A549 (cell line): Measurements from ENCODE around the gene BCAS4. TPM values are rescaled to one million over a fixed set of nuclear protein-coding genes. Genes with fewer than 3 reads are reported as not detected.

Experiments
- ATAC-seq, 2 experiments: fragments of 200-7000 bp in 1 of 2; fragments of >200 bp in 1 of 2; cut with Nextera tagmentation in 1 of 2; cut with Tn5 transposase in 1 of 2; 3 replicates each; pipeline versions ENCODE4 v1.8.0 to v1.9.1; 2018 to 2020; ENCODE audit warnings: mild to moderate bottlenecking in 1 of 2, moderate library complexity in 1 of 2
- CTCF ChIA-PET: fragments of 300-600 bp; sonication (Branson Sonifier 250); formaldehyde crosslinking; extraction: SDS; loops from one replicate; lab custom pipeline; 2021; ENCODE audit warnings: antibody characterized with exemption, inconsistent platforms; lab: Yijun Ruan, JAX
- POLR2A ChIA-PET: fragments of 350-600 bp; formaldehyde crosslinking; extraction: SDS; loops from one replicate; lab custom pipeline; 2021; ENCODE audit warnings: antibody characterized with exemption, inconsistent platforms; lab: Yijun Ruan, JAX
- DNase-seq, 2 experiments: peaks; one replicate each; pipeline versions ENCODE4 v3.0.0 to v3.0.0-alpha.2; 2011 to 2016; ENCODE audit warnings: low read depth in 1 of 2, low spot score in 1 of 2
- FAIRE-seq: peaks from 2 replicates; lab custom pipeline; 2011; peaks lifted over from hg19 to GRCh38; lab: Jason Lieb, UNC
- H3K27ac ChIP-seq, 2 experiments: fragments of >200 bp; sonication (Bioruptor Twin); formaldehyde crosslinking; 3 replicates each; pipeline ENCODE4 v1.5.1; 2016 to 2017
- H3K4me1 ChIP-seq: fragments of >200 bp; sonication (Bioruptor Twin); formaldehyde crosslinking; 3 replicates; pipeline ENCODE4 v1.6.1; 2016
- H3K4me2 ChIP-seq: fragments of >200 bp; sonication (Bioruptor Twin); formaldehyde crosslinking; 3 replicates; pipeline ENCODE4 v1.6.1; 2016
- H3K4me3 ChIP-seq: fragments of >200 bp; sonication (Bioruptor Twin); formaldehyde crosslinking; 3 replicates; pipeline ENCODE4 v1.5.1; 2016
- H3K9me3 ChIP-seq: fragments of >200 bp; sonication (Bioruptor Twin); formaldehyde crosslinking; 3 replicates; pipeline ENCODE4 v1.6.1; 2016
- BHLHE40 ChIP-seq: IDR thresholded peaks from 2 replicates; pipeline ENCODE4 v1.6.1; 2012; ENCODE audit warnings: low read depth, low read length, inconsistent platforms
- CEBPB ChIP-seq, 2 experiments: fragments of >200 bp in 1 of 2; sonication (Bioruptor Twin) in 1 of 2; formaldehyde crosslinking in 1 of 2; IDR thresholded peaks; 2 replicates each; pipeline ENCODE4 v1.6.1; 2012 to 2016
- CHD4 ChIP-seq: fragments of 200-600 bp; sonication (generic); IDR thresholded peaks from 2 replicates; pipeline ENCODE4 v1.6.1; 2016; ENCODE audit warnings: antibody characterized with exemption, mild to moderate bottlenecking, borderline replicate concordance
- EHMT2 ChIP-seq: fragments of 200-600 bp; sonication (generic); IDR thresholded peaks from 2 replicates; pipeline ENCODE4 v1.6.1; 2016; ENCODE audit warnings: antibody characterized with exemption, low read depth, mild to moderate bottlenecking, moderate library complexity
- EP300 ChIP-seq, 2 experiments: fragments of >200 bp; sonication (Bioruptor Twin); formaldehyde crosslinking; IDR thresholded peaks; 2 replicates in 1 of 2; 3 replicates in 1 of 2; pipeline ENCODE4 v1.6.1; 2016 to 2017
- ESRRA ChIP-seq: fragments of 150-350 bp; IDR thresholded peaks from 2 replicates; pipeline ENCODE4 v1.6.1; 2014; ENCODE audit warnings: mild to moderate bottlenecking, low read length, borderline replicate concordance
- FOSB ChIP-seq: fragments of 250-450 bp; sonication (Bioruptor Pico); IDR thresholded peaks from 2 replicates; pipeline ENCODE4 v1.5.0; 2020; ENCODE audit warnings: mild to moderate bottlenecking, moderate library complexity
- FOSL2 ChIP-seq, 2 experiments: fragments of 450-650 bp in 1 of 2; fragments of >200 bp in 1 of 2; sonication (Bioruptor Twin) in 1 of 2; formaldehyde crosslinking; IDR thresholded peaks; 2 replicates each; pipeline versions ENCODE4 v1.5.0 to v1.6.1; 2016 to 2020; ENCODE audit warnings: mild to moderate bottlenecking in 1 of 2, moderate library complexity in 1 of 2
- GATA3 ChIP-seq: IDR thresholded peaks from 2 replicates; pipeline ENCODE4 v1.6.1; 2012; ENCODE audit warnings: borderline replicate concordance
- HMGXB4 ChIP-seq: fragments of 250-450 bp; sonication (Bioruptor Pico); IDR thresholded peaks from 2 replicates; pipeline ENCODE4 v1.5.0; 2021; ENCODE audit warnings: mild to moderate bottlenecking, moderate library complexity, borderline replicate concordance
- KDM1A ChIP-seq: fragments of 200-600 bp; sonication (generic); IDR thresholded peaks from 2 replicates; pipeline ENCODE4 v1.6.1; 2016; ENCODE audit warnings: low read depth, mild to moderate bottlenecking
- POLR2A ChIP-seq: IDR thresholded peaks from 2 replicates; pipeline ENCODE4 v1.6.1; 2012; ENCODE audit warnings: mild to moderate bottlenecking, low read length
- SREBF2 ChIP-seq: fragments of 450-650 bp; IDR thresholded peaks from 2 replicates; pipeline ENCODE4 v1.6.1; 2014; ENCODE audit warnings: mild to moderate bottlenecking, moderate library complexity
- ZFP36 ChIP-seq: fragments of 450-650 bp; IDR thresholded peaks from 2 replicates; pipeline ENCODE4 v1.6.1; 2014; ENCODE audit warnings: borderline replicate concordance; ENCODE audit not compliant: partially characterized antibody
- WGBS: methylation state at CpG from one replicate; pipeline ENCODE4 v1.1.6; 2017; ENCODE audit errors: missing lambda C conversion rate; 5-methylcytosine and 5-hydroxymethylcytosine counted together
- polyA plus RNA-seq, 4 experiments: library from polyadenylated mRNA; depleted of rRNA in 3 of 4; stranded (reverse); fragments of >200 nt; fragmentation: RNase III in 1 of 4; extraction: RNeasy Plus Mini Kit Qiagen cat#74134 plus additional on column Dnase treatment in 1 of 4; gene quantifications; 2 replicates in 3 of 4; 3 replicates in 1 of 4; pipeline ENCODE4 v1.2.3, GENCODE V29; 2011 to 2017

BCAS4 gene
- polyA plus RNA-seq, 2 of the 4 experiments (the other 2 are of a cell fraction): 16.9 to 48.4 TPM

GRCh38 chr20:50898475-50898874, 103.6 kb downstream of the BCAS4 start:
- ATAC-seq: no peak
- H3K9me3 ChIP-seq: no peaks in the 10 kb centered on the region
- H3K4me1 ChIP-seq: peaks cover 10% of the 10 kb centered on the region
- TF ChIP-seq POLR2A (no peak), ESRRA (no peak), CHD4 (no peak), KDM1A (no peak), BHLHE40 (no peak), CEBPB (IDR thresholded peaks at IDR 0.05) (0 out of 4 replicates have a peak, but pooled peaks of 1 of the 2 experiments have one; percentile 13)
- POLR2A ChIA-PET: interaction anchor here (0.6 to 1.5 kb wide), 2 partner anchors 10 to 15 kb away, joined by 3 to 7 read pairs; no protein-coding TSS in a partner anchor
- peak overlapping the region in 1 of 2 experiments; percentile 6; a peak in 1 of 6 replicates for H3K27ac ChIP-seq
- no peak overlapping the region for H3K4me2 ChIP-seq
- no peak for DNase-seq
- WGBS: 89% methylated on average over 1 of the region's 1 CpG
- H3K4me3 ChIP-seq: no peak overlapping the region
- CTCF ChIA-PET: interaction anchor here (0.7 to 3.1 kb wide), 4 partner anchors 11 to 31 kb away, joined by 3 to 12 read pairs (median 6); no protein-coding TSS in a partner anchor
- no peak for FAIRE-seq

- 92% methylated on average over 7 of the region's 7 CpGs for WGBS
- ChIA-PET CTCF (interaction anchor here (0.5 to 3.1 kb wide), 6 partner anchors 15 to 1367 kb away, joined by 3 to 12 read pairs (median 4); partner anchors contain the start of gene BCAS4), POLR2A (no interaction called here)
- no peak for FAIRE-seq
- H3K4me3 ChIP-seq: no peak overlapping the region
- no peak overlapping the region for H3K4me2 ChIP-seq
- ATAC-seq: no peak
- DNase-seq: no peak
- no peaks in the 10 kb centered on the region for H3K9me3 ChIP-seq
- H3K27ac ChIP-seq: no peak overlapping the region
- H3K4me1 ChIP-seq: peaks cover 7% of the 10 kb centered on the region
- no peak for TF ChIP-seq ZFP36
- no peak for TF ChIP-seq FOSL2 (IDR thresholded peaks at IDR 0.05)
- peak; percentile 18; the same call in 1 of the 2 replicates for TF ChIP-seq FOSL2 (CRISPR knock-in tag; IDR thresholded peaks at IDR 0.05)
Measured at GRCh38 chr20:50900261-50900660, 105.4 kb downstream of the BCAS4 start.

DNA sequence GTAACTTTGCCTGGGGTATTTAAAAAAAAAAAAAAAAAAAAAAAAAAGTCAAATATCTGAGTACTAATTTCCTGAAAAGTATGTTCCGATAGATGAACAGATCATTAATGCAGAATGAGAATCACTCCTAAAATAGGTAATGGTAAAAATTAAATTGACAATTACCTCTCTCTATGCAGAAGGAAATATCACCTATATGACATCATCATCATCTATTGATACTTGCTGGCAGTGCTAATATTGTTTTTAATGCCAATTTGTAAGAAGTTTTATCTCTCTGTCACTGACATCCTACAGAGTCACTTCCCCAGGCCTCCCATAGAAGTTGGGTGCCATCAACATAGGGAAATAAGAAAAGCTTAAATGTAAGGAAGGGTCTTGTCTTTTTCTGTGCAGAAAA, 106.4 kb downstream of the BCAS4 start:
- H3K4me3 ChIP-seq: no peak overlapping the region
- POLR2A ChIA-PET: no interaction called here

DNA sequence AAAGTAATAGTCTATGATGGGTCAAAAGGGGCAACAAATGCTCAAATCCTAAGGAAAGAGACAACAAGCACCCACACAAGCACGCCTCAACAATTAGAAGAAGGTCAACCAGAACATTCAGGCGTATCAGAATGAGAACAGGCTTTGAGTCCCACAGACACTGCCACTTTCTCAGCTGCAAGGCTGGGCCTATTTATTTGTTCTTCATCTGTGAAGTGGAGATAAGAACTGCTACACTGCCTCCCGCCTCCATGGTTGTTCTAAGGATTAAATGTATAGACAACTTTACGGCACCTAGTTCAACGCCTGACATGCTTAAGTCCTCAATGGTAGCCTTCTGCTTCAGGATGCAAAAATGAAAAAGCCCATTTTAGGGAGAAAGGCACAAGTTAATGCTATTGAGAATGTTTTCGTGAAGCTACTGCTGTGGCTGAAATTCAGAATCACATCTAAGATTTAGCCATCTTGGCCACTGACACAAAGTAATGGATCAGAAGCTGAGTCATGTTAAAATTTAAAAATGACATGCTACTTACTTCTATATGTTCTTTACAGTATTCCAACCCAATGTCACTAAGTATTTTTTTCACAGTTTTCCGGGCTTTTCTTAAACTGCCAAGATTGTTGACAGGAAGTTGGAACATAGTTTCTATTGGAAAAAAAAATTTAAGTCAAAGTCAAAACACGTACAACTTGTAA, 108.6 kb downstream of the BCAS4 start:
- Histone ChIP-seq H3K4me1 (no peaks in the 10 kb centered on the region), H3K9me3 (no peaks in the 10 kb centered on the region), H3K4me2 (no peak overlapping the region), H3K27ac (no peak overlapping the region), H3K4me3 (no peak overlapping the region)
- ATAC-seq (no peak), DNase-seq (no peak), FAIRE-seq (no peak)
- no peak for TF ChIP-seq FOSB (CRISPR knock-in tag)
- 93% methylated on average over 8 of the region's 8 CpGs for WGBS
- ChIA-PET CTCF (interaction anchor here (2.2 kb wide), 1 partner anchor 26 kb away, joined by 14 read pairs; no protein-coding TSS in a partner anchor), POLR2A (no interaction called here)

More for the DNA sequence above, 106.4 kb downstream of the BCAS4 start:
- Histone ChIP-seq H3K27ac (no peak overlapping the region), H3K4me1 (no peaks in the 10 kb centered on the region), H3K9me3 (no peaks in the 10 kb centered on the region), H3K4me2 (no peak overlapping the region)
- FAIRE-seq (no peak), DNase-seq (no peak), ATAC-seq (no peak)
- WGBS: 82% methylated on average over 1 of the region's 1 CpG
- TF ChIP-seq EHMT2: no peak
- TF ChIP-seq ESRRA: no peak
- no peak for TF ChIP-seq HMGXB4 (CRISPR knock-in tag)
- TF ChIP-seq FOSB (CRISPR knock-in tag): no peak
- TF ChIP-seq GATA3: no peak
- TF ChIP-seq EP300 (IDR thresholded peaks at IDR 0.05): no peak
- TF ChIP-seq SREBF2: no peak
- CTCF ChIA-PET: interaction anchor here (0.5 to 3.1 kb wide), 5 partner anchors 11 to 723 kb away, joined by 3 to 12 read pairs (median 3); no protein-coding TSS in a partner anchor
